BJ (cell line): ENCODE results near the gene GPC6. TPM values are rescaled to one million over a fixed set of nuclear protein-coding genes. Genes with fewer than 3 reads are reported as not detected.

Experiments
- CTCF ChIA-PET: fragments of 350-600 bp; formaldehyde crosslinking; extraction: SDS; loops from one replicate; lab custom pipeline; 2021; ENCODE audit warnings: antibody characterized with exemption, inconsistent platforms; lab: Yijun Ruan, JAX
- POLR2A ChIA-PET: fragments of 300-600 bp; sonication (Branson Sonifier 250); formaldehyde crosslinking; extraction: SDS; loops from one replicate; lab custom pipeline; 2021; ENCODE audit warnings: antibody characterized with exemption; lab: Charles Lee
- DNase-seq: peaks from one replicate; pipeline ENCODE4 v3.0.0-alpha.2; 2011; ENCODE audit warnings: low read depth
- H3K27me3 ChIP-seq: 2 replicates; pipeline ENCODE4 v1.6.0; 2011; ENCODE audit warnings: low read length; ENCODE audit not compliant: control insufficient read depth, insufficient read depth
- H3K36me3 ChIP-seq: 2 replicates; pipeline ENCODE4 v1.5.1; 2011; ENCODE audit warnings: low read length; ENCODE audit not compliant: control insufficient read depth, insufficient read depth
- H3K4me3 ChIP-seq: 2 replicates; pipeline ENCODE4 v1.5.1; 2011; ENCODE audit warnings: low read depth, mild to moderate bottlenecking, control low read depth, low read length
- polyA plus RNA-seq: library from polyadenylated mRNA; depleted of rRNA; stranded (reverse); fragments of >200 nt; gene quantifications from 2 replicates; pipeline ENCODE4 v1.2.3, GENCODE V29; 2011
- TF ChIP-seq, protein P1 (sequence below): IDR thresholded peaks from 2 replicates; pipeline ENCODE4 v1.5.1; 2011; ENCODE audit warnings: low read depth, mild to moderate bottlenecking, control low read depth, inconsistent platforms, low read length, moderate library complexity; ENCODE audit not compliant: insufficient read depth

GPC6 gene
- polyA plus RNA-seq, 1 experiment = 23.0 TPM

DNA sequence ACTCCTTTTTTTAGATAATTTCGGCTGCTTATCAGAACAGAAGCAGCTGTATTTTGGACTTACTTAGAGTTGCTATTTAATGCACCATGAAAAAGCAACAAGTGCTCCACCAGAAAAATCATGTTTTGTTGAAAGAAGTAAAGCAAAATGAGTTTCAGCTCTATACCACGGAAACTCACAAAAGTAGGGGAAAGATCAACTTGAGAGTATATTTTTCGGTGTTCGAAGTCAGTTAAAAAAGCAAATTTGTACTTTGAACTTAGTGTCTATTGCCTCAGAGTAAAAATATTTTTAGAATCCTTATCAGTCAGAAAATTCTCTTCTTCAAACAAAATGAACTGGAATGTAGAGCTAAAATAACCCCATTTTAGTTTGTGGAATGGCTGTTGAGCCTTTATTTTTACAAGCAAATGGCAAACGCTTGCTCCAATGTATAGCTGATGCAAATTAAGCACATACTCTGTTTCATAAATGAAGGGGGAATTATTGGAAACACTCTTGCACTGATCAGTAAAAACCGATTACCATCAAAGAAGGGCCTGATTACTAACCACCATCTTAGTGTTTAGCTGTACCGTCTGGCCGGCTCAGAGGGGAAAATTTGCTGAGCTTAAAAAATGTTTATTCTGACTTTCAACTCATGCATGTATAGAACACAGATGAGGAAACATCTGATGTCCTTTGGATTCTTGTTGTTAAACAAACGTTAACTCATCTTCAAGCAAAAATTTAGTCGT, 540.7 kb downstream of the GPC6 start:
- POLR2A ChIA-PET = no interaction called here
- Histone ChIP-seq H3K4me3 (no peak overlapping the region), H3K27me3 (no peaks in the 10 kb centered on the region), H3K36me3 (no peaks in the 10 kb centered on the region)
- no peak for DNase-seq
- CTCF ChIA-PET = interaction anchor here (1.2 kb wide), 1 partner anchor 11 kb away, joined by 5 read pairs; no protein-coding TSS in a partner anchor
- TF ChIP-seq, protein P1, sequence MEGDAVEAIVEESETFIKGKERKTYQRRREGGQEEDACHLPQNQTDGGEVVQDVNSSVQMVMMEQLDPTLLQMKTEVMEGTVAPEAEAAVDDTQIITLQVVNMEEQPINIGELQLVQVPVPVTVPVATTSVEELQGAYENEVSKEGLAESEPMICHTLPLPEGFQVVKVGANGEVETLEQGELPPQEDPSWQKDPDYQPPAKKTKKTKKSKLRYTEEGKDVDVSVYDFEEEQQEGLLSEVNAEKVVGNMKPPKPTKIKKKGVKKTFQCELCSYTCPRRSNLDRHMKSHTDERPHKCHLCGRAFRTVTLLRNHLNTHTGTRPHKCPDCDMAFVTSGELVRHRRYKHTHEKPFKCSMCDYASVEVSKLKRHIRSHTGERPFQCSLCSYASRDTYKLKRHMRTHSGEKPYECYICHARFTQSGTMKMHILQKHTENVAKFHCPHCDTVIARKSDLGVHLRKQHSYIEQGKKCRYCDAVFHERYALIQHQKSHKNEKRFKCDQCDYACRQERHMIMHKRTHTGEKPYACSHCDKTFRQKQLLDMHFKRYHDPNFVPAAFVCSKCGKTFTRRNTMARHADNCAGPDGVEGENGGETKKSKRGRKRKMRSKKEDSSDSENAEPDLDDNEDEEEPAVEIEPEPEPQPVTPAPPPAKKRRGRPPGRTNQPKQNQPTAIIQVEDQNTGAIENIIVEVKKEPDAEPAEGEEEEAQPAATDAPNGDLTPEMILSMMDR = no peak

- TF ChIP-seq, protein P1 = no peak
- DNase-seq = no peak
- ChIA-PET POLR2A (no interaction called here), CTCF (interaction anchor here (1.2 kb wide), 1 partner anchor 11 kb away, joined by 5 read pairs; no protein-coding TSS in a partner anchor)
- Histone ChIP-seq H3K27me3 (no peaks in the 10 kb centered on the region), H3K36me3 (no peaks in the 10 kb centered on the region), H3K4me3 (no peak overlapping the region)
Measured at GRCh38 chr13:93767917-93768409, 541.4 kb downstream of the GPC6 start.

GRCh38 chr13:93769101-93769500, 542.5 kb downstream of the GPC6 start:
- POLR2A ChIA-PET = interaction anchor here (0.6 kb wide), 1 partner anchor 43 kb away, joined by 6 read pairs; no protein-coding TSS in a partner anchor
- no peak overlapping the region for H3K4me3 ChIP-seq
- H3K27me3 ChIP-seq = no peaks in the 10 kb centered on the region
- CTCF ChIA-PET = interaction anchor here (0.7 to 1.1 kb wide), 2 partner anchors 12 to 36 kb away, joined by 3 read pairs; no protein-coding TSS in a partner anchor
- TF ChIP-seq, protein P1 = no peak
- DNase-seq = no peak
- H3K36me3 ChIP-seq = no peaks in the 10 kb centered on the region

DNA sequence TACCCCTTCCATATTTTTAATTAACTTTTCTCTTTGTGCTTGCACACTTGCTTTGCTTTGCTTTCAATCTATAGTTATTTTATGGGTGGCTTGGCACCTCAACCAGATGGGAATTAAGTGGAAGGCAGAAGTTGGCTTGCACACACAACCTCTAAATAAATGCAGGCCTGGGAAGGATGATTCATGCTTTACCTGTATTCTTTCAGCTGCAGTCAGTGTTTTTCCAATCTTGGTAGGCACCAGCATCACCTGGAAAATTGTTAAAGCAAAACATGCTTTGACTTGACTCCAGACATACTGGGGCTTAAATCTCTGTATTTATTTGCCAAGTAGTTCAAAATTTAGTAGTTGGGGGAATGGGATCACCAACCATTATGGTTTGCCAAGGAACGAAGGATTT, 543.0 kb downstream of the GPC6 start:
- no peak for DNase-seq
- ChIA-PET CTCF (no interaction called here), POLR2A (no interaction called here)
- Histone ChIP-seq H3K36me3 (no peaks in the 10 kb centered on the region), H3K4me3 (no peak overlapping the region), H3K27me3 (no peaks in the 10 kb centered on the region)
- TF ChIP-seq, protein P1 = no peak

DNA sequence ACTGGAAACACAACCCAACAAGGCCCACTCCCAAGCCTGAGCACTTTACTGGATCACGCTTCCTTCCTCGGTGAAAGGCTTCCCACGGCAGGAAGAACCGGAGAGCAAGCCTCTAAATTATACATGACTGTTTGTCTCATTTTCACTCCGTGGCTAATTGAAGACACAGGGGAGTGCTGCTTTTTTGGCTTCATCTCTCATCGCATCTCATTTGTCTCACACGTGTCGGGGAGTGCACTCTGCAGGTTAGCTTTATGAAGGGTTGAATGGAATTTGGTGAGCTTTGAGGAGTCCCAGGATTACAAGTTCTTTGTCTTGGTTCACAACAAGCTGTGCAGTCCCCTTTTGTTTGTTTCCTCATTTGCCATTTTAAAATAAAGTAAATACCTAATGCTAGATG, 544.6 kb downstream of the GPC6 start:
- CTCF ChIA-PET = no interaction called here
- Histone ChIP-seq H3K4me3 (no peak overlapping the region), H3K27me3 (no peaks in the 10 kb centered on the region), H3K36me3 (no peaks in the 10 kb centered on the region)
- POLR2A ChIA-PET = no interaction called here
- DNase-seq = no peak
- TF ChIP-seq, protein P1 = no peak
